DMS53 treated with DMSO at 0.1 percent for 48 hours (cell line): ENCODE data around the gene GOLIM4.
A peak's percentile ranks its signal among the peaks of the same experiment; 100 is the strongest.
"Not testable (repeated sequence)": the region's sequence is repeated elsewhere in the genome, so short reads cannot be mapped to it uniquely, and the experiment has no call there.

Experiments
- DNase-seq: peaks from one replicate; lab custom pipeline; 2025; ENCODE audit not compliant: unreplicated experiment; lab: John Stamatoyannopoulos, UW

GOLIM4 gene, protein sequence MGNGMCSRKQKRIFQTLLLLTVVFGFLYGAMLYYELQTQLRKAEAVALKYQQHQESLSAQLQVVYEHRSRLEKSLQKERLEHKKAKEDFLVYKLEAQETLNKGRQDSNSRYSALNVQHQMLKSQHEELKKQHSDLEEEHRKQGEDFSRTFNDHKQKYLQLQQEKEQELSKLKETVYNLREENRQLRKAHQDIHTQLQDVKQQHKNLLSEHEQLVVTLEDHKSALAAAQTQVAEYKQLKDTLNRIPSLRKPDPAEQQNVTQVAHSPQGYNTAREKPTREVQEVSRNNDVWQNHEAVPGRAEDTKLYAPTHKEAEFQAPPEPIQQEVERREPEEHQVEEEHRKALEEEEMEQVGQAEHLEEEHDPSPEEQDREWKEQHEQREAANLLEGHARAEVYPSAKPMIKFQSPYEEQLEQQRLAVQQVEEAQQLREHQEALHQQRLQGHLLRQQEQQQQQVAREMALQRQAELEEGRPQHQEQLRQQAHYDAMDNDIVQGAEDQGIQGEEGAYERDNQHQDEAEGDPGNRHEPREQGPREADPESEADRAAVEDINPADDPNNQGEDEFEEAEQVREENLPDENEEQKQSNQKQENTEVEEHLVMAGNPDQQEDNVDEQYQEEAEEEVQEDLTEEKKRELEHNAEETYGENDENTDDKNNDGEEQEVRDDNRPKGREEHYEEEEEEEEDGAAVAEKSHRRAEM

DNA sequence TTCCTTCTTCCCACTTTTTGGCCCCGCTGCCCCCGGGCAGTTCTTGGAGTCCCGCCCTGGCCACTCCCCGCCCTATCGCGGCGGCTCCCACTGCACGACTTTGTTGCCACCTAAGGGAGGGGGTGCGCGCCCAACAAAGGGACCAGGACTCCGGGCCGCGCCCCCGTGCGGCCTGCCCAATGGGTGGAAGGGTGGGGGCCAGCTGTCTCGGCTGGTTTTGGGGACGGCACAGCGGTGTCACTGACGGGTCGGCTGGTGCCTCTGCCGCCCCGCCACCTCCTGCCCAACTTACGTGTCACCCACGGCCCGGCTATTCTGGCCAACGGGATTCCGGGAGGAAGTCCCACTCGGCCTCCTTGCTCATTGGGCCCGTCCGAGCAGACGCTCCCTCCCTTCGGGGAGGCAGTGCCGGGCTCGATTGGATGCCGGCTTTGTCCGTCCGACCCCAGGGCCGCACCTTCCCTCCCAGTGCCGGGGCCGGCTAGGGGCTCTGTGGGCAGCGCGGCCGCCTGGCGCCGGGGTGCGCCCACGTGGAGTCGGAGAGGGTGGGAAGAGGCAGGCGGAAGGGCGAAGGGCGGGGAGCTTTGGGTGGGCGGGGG lies at the start of gene GOLIM4:
TSS of gene GOLIM4 (minus strand) at position 314 of the 599 bp plus-strand sequence. CDS start 639 bp downstream, outside the sequence.
- peak; percentile 80 for DNase-seq

- DNase-seq, result no peak
Observed at GRCh38 chr3:168141405-168141998, 45.8 kb upstream of the GOLIM4 start.

DNA sequence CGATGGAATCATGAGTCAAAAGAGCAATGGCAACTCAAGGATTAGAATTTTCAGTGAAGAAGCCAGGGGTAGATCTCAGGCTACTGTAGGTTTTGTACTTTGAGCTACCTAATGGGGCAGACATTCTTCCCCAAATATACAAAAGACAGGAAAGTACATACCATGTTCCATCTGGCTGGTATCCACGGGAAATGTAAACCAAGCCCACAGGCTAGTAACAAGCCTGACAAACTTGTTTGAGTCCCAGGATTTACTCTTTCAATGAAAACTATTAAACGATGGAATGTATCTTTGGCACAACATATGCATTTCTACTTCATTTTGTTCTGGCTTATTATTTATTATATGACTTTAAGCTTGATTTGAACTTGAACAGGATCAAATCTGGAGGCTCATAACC lies 44.2 kb upstream of the GOLIM4 start:
- DNase-seq, result no peak

- DNase-seq, result no peak
Observed at GRCh38 chr3:168138421-168138820, 42.7 kb upstream of the GOLIM4 start.

DNA sequence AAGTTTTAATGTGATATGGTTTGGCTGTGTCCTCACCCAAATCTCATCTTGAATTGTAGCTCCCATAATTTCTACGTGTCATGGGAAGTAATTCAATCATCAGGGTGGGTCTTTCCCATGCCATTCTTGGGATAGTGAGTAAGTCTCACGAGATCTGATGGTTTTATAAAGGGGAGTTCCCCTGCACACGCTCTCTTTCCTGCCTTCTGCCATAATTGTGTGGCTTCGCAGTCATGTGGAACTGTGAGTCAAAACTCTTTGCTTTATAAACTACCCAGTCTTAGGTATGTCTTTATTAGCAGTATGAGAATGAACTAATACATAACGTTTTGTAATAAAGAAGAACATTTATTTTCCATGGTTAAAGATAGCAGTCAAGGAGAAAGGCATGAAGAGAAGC lies 39.2 kb upstream of the GOLIM4 start:
- DNase-seq, result no peak

DNA sequence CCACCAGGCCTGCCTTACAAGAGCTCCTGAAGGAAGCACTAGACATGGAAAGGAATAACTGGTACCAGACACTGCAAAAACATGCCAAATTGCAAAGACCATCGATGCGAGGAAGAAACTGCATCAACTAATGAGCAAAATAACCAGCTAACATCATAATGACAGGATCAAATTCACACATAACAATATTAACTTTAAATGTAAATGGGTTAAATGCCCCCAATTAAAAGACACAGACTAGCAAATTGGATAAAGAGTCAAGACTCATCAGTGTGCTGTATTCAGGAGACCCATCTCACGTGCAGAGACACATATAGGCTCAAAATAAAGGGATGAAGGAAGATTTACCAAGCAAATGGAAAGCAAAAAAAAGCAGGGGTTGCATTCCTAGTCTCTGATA lies 34.5 kb upstream of the GOLIM4 start:
- not testable (repeated sequence) for DNase-seq

DNA sequence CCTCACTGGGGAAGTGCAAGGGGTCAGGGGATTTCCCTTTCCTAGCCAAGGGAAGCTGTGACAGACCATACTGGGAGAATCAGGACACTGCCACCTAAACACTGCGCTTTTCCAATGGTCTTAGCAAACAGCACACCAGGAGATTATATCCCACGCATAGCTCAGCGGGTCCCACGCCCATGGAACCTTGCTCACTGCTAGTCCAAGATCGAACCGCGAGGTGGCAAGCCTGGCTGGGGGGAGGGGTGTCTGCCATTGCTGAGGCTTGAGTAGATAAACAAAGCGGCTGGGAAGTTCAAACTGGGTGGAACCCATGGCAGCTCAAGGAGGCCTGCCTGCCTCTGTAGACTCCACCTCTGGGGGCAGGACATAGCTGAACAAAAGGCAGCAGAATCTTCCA lies 32.7 kb upstream of the GOLIM4 start:
- not testable (repeated sequence) for DNase-seq

DNA sequence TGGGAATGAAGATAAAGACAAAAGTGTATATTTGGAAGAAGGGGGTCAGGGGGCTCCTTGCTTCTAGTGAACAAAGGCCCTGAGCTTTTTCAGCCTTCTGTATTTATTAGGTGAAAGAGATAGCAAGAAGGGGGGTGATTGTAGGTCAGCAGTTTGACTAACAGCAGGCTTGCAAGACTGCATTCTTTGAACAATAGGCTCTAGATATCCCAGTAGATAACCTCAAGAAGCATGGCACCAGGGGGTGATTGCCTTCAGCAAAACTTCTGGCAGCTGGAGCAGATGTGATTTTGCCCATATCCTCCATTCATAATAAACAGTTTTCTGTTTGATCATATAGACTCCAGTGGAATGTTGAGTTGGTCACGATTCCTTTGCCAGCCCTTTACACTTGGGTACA lies 31.7 kb upstream of the GOLIM4 start:
- DNase-seq, result no peak

GRCh38 chr3:168124791-168125190 lies 29.1 kb upstream of the GOLIM4 start:
- DNase-seq, result no peak

DNA sequence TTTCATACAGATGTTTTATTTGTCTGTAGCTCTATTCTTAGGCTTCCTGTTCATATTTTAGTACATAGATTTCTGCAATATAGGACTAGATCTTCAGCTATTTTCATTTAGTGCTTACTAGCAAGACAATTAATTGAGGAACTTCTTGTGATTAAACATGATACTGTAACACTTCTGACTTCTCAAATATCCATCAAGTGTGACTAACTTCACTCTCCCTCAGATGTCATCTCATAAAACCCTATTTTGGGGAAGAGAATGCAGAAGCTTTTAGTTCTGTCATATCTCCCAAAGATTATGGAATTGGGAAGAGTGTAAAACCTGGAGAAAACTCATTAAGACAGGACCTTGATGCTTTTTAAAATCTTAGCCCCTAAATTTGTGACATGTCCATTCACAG lies 28.6 kb upstream of the GOLIM4 start:
- DNase-seq, result no peak

DNA sequence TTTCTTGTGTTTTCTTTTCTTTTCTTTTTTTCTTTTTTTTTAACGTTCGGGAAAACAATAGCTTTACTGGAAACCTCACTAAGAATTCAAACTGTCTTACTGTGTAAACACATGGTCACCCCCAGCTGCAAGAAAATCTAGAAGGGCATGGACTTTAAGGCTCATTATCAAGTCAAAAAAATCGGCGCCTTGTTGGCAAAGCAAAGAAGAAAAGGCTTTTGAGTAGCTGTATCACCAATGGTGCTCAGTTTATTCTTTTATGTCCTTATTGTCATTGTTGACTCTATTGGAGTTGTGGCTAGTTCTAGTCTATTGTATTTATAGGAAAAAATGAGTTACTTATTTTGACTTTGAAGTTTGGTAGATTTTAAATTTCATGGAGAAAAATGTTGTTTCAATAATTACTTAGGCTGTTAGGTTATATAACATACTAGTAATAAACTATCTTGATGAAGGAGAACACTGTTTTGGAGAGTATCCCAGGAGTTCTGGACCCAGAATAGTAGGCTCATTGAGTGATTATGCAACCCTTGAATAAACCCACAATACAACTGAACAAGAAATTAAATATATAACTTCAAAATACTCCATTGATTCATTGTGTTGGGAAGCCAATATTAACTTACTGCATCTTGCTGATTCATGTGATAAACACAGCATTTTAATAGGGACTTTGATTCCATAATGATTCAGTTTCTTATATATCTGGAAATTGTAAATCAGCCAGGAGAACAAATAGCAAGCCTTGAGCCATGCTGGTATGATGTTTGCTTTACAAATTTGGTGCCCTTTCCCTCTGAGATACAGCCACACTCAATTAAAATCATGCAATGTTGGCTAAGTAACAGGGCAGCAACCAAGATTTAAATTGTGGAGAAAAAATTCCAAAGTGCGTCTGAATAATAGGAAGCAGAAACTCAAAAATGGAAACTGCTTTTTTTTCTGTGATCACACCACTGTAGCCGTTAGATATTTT lies 27.8 kb upstream of the GOLIM4 start:
- DNase-seq, result no peak

DNA sequence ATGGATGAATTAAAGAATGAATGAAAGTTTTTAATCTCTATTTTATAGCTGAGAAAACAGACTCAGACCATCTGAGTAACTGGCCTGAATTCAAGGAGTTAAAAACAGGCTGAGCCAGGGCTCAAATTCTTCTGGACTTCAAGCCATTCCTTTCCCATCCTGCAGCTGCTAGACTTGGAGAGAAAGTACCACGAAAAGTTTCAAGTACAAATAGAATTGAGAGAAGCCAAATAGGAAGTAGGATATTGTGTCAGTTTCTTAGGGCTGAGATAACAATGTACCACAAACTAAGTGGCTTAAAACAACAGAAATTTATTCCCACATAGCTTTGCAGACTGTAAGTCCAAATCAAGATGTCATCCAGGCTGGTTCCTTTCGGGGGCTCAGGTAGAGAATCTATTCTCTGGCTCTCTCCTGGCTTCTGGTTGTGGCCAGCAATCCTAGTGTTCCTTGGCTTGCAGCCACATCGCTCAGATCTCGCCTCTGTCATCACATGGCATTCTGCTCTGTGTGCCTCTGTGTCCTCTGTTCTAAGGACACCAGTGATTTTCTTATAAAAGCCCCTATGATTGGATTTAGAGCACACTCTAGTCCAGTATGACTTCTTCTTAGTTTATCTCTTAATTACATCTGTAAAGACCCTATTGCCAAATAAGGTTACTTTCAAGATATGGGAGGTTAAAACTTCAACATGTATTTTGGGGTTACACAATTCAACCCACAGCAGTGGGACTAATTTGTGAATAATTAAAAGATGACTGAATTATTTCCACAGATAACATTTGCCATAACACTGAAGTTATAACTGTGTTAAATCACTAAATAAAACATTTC lies 25.7 kb upstream of the GOLIM4 start:
- DNase-seq, result no peak

DNA sequence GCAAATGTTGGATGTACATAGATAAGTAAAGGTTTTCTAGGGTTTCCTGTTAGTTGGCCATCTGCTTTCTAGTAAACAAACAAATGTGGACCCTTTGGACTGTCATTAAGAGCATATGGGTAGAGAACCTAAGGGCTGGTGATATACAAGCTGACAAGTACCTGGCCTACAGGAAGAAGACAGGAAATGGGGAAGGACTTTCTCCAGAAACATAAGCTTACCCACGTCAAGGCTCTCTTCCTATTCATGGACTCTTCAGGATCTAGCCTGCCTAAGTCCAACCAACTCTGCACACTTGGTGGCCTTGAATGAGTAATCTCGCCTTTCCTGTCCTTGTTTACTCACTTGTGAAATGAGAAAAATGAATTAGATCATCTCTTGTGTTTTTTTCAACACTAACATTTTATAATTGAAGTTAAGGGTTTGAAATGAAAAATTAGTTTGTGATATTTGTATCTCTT lies 22.2 kb upstream of the GOLIM4 start:
- DNase-seq, result peak; percentile 74

- no peak for DNase-seq
Observed at GRCh38 chr3:168117059-168117458, 21.3 kb upstream of the GOLIM4 start.

GRCh38 chr3:168116279-168116678 lies 20.6 kb upstream of the GOLIM4 start:
- no peak for DNase-seq

- no peak for DNase-seq
Observed at GRCh38 chr3:168113848-168114247, 18.1 kb upstream of the GOLIM4 start.

DNA sequence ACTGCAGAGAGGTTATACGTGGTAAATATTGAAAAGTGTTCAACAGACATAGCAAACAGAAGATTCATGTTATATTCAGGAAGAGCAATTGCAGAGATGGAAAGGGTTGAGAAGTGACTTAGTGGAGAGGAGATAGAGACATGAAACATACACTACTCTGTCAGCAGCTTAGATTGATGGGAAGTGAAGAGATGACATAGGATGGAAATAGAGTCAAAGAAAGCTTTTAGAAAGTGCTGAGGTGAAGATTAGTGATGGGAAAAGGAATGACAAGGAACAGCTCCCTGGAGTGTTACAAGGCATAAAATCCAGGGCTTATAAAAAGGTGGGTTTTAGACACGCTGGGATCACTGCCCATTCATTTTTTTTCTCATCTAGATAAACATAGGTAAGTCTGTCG lies 17.2 kb upstream of the GOLIM4 start:
- no peak for DNase-seq

- DNase-seq, result no peak
Observed at GRCh38 chr3:168104361-168104760, 8.6 kb upstream of the GOLIM4 start.

DNA sequence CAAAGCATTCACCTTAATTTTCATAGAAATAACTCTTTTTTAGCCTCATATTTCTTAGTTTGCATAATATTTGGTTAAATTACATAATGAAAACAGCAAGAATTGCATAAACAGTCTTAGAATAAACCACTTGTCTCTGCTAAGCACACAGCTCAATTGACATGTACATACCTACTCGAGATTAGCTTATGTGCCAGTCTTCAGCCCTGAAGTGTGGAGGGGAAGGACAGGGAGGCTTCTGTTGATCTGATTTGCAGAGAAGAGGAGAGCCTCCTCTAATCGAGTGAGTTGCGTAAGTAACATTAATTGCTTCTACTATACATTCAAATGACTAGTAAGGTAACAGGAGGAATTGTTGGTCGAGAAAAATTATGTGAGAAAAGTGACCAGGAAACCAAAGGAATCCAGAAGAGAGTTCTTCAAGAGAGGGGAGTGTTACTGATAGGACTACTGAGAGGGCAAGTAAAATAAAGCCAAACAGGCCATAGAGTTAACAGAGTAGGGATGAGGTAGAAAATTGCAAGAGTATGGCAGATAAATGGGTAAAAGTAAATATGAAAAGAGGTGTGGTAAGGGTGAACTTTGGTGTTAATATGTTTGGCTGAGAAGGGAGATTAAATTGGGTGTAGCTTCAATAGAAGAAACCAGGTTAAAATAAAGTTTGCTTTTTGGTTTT lies 7.1 kb upstream of the GOLIM4 start:
- no peak for DNase-seq
